Left forelimb (tissue), 1 donor: ENCODE measurements around the gene PSME3.

Experiments
- DNase-seq: peaks from one replicate; pipeline ENCODE4 v3.0.0-alpha.2; 2018; ENCODE audit warnings: low spot score

Gene PSME3

GRCh38 chr17:42817866-42818265 is 15.3 kb upstream of the PSME3 start:
- DNase-seq, result no peak

- DNase-seq, result no peak
These were observed 14.8 kb upstream of the PSME3 start for GRCh38 chr17:42818379-42818778.

GRCh38 chr17:42819939-42820535 is 13.2 kb upstream of the PSME3 start:
- DNase-seq, result no peak

GRCh38 chr17:42821176-42821575 is 12.0 kb upstream of the PSME3 start:
- DNase-seq, result no peak

GRCh38 chr17:42827472-42827871 is 5.7 kb upstream of the PSME3 start:
- DNase-seq, result no peak

GRCh38 chr17:42830971-42831370 is 2.2 kb upstream of the PSME3 start:
- DNase-seq, result no peak

- no peak for DNase-seq
These were observed 824 bp upstream of the PSME3 start for GRCh38 chr17:42832213-42832933.

- no peak for DNase-seq
These were observed 698 bp downstream of the PSME3 start for GRCh38 chr17:42833767-42834422.

- no peak for DNase-seq
These were observed 2.5 kb downstream of the PSME3 start for GRCh38 chr17:42835732-42836131.

- no peak for DNase-seq
These were observed 8.9 kb downstream of the PSME3 start for GRCh38 chr17:42841975-42842685.

- no peak for DNase-seq
These were observed 10.2 kb downstream of the PSME3 start for GRCh38 chr17:42843358-42843934.

- DNase-seq, result no peak
These were observed 11.1 kb downstream of the PSME3 start, which contains the start of gene AOC2 for GRCh38 chr17:42844271-42844670. TSS of gene AOC2 (plus strand) at chr17:42844580. CDS start at chr17:42844627, 47 bp downstream.

- no peak for DNase-seq
These were observed 11.8 kb downstream of the PSME3 start for GRCh38 chr17:42844761-42845555.

- DNase-seq, result no peak
These were observed 12.3 kb downstream of the PSME3 start for GRCh38 chr17:42845556-42845917.

- DNase-seq, result no peak
These were observed 12.9 kb downstream of the PSME3 start for GRCh38 chr17:42845918-42846593.

GRCh38 chr17:42846594-42847280 is 13.5 kb downstream of the PSME3 start:
- DNase-seq, result no peak

- DNase-seq, result no peak
These were observed 14.9 kb downstream of the PSME3 start for GRCh38 chr17:42848093-42848492.

GRCh38 chr17:42849031-42849430 is 15.8 kb downstream of the PSME3 start:
- DNase-seq, result no peak

- no peak for DNase-seq
These were observed 16.4 kb downstream of the PSME3 start for GRCh38 chr17:42849451-42850181.

GRCh38 chr17:42850954-42851353 is 17.8 kb downstream of the PSME3 start, which contains the start of gene AOC3:
TSS of gene AOC3 (plus strand) at chr17:42851199. CDS start at chr17:42851344, 145 bp downstream.
- DNase-seq, result no peak
